BLaER1 (cell line): ENCODE results near the gene TEK.

Experiments used
- H3K27ac ChIP-seq: shearing (Covaris generic); formaldehyde crosslinking; 2 replicates; pipeline ENCODE4 v1.8.1; 2022
- H3K27me3 ChIP-seq: shearing (Covaris generic); formaldehyde crosslinking; 2 replicates; pipeline ENCODE4 v1.8.1; 2022
- H3K36me3 ChIP-seq: shearing (Covaris generic); formaldehyde crosslinking; 2 replicates; pipeline ENCODE4 v1.8.1; 2022
- H3K4me1 ChIP-seq: shearing (Covaris generic); formaldehyde crosslinking; 2 replicates; pipeline ENCODE4 v1.8.1; 2022
- H3K4me2 ChIP-seq: shearing (Covaris generic); formaldehyde crosslinking; 2 replicates; pipeline ENCODE4 v1.8.1; 2022
- H3K4me3 ChIP-seq: shearing (Covaris generic); formaldehyde crosslinking; 2 replicates; pipeline ENCODE4 v1.8.1; 2022
- H3K9ac ChIP-seq: shearing (Covaris generic); formaldehyde crosslinking; 2 replicates; pipeline ENCODE4 v1.8.1; 2022
- H3K9me3 ChIP-seq: shearing (Covaris generic); formaldehyde crosslinking; 2 replicates; pipeline ENCODE4 v1.8.1; 2022
- H4K20me1 ChIP-seq: shearing (Covaris generic); formaldehyde crosslinking; 2 replicates; pipeline ENCODE4 v1.8.1; 2022
- Cebpa-rat ChIP-seq: shearing (Covaris generic); IDR thresholded peaks from 2 replicates; pipeline ENCODE4 v1.8.1; 2022

TEK gene

GRCh38 chr9:27192291-27192960, 83.4 kb downstream of the TEK start:
- Histone ChIP-seq H3K9me3 (no peaks in the 10 kb centered on the region), H3K4me3 (no peak overlapping the region), H4K20me1 (no peaks in the 10 kb centered on the region), H3K36me3 (no peaks in the 10 kb centered on the region), H3K4me1 (no peaks in the 10 kb centered on the region), H3K27me3 (no peaks in the 10 kb centered on the region), H3K27ac (no peak overlapping the region), H3K9ac (no peak overlapping the region), H3K4me2 (no peak overlapping the region)
- TF ChIP-seq Cebpa-rat: no peak

- no peak for TF ChIP-seq Cebpa-rat
- H3K9ac ChIP-seq: no peak overlapping the region
- H3K4me2 ChIP-seq: no peak overlapping the region
- H3K27ac ChIP-seq: no peak overlapping the region
- no peak overlapping the region for H3K4me3 ChIP-seq
- H3K9me3 ChIP-seq: no peaks in the 10 kb centered on the region
- H3K36me3 ChIP-seq: no peaks in the 10 kb centered on the region
- H3K27me3 ChIP-seq: no peaks in the 10 kb centered on the region
- no peaks in the 10 kb centered on the region for H3K4me1 ChIP-seq
- H4K20me1 ChIP-seq: no peaks in the 10 kb centered on the region
Observed at GRCh38 chr9:27193886-27194285, 84.9 kb downstream of the TEK start.

GRCh38 chr9:27194401-27195091, 85.5 kb downstream of the TEK start:
- Histone ChIP-seq H3K4me3 (no peak overlapping the region), H3K4me1 (no peaks in the 10 kb centered on the region), H3K9me3 (no peaks in the 10 kb centered on the region), H3K27ac (no peak overlapping the region), H3K9ac (no peak overlapping the region), H3K27me3 (no peaks in the 10 kb centered on the region), H4K20me1 (no peaks in the 10 kb centered on the region), H3K4me2 (no peak overlapping the region), H3K36me3 (no peaks in the 10 kb centered on the region)
- no peak for TF ChIP-seq Cebpa-rat

- no peaks in the 10 kb centered on the region for H3K4me1 ChIP-seq
- no peaks in the 10 kb centered on the region for H3K36me3 ChIP-seq
- no peak overlapping the region for H3K9ac ChIP-seq
- no peaks in the 10 kb centered on the region for H3K9me3 ChIP-seq
- H3K4me2 ChIP-seq: no peak overlapping the region
- no peaks in the 10 kb centered on the region for H3K27me3 ChIP-seq
- H3K4me3 ChIP-seq: no peak overlapping the region
- no peaks in the 10 kb centered on the region for H4K20me1 ChIP-seq
- no peak overlapping the region for H3K27ac ChIP-seq
- no peak for TF ChIP-seq Cebpa-rat
Observed at GRCh38 chr9:27195191-27195590, 86.2 kb downstream of the TEK start.

- no peak for TF ChIP-seq Cebpa-rat
- H3K27ac ChIP-seq: no peak overlapping the region
- no peaks in the 10 kb centered on the region for H3K4me1 ChIP-seq
- no peaks in the 10 kb centered on the region for H4K20me1 ChIP-seq
- no peaks in the 10 kb centered on the region for H3K36me3 ChIP-seq
- H3K4me3 ChIP-seq: no peak overlapping the region
- no peaks in the 10 kb centered on the region for H3K27me3 ChIP-seq
- H3K9ac ChIP-seq: no peak overlapping the region
- H3K9me3 ChIP-seq: no peaks in the 10 kb centered on the region
- no peak overlapping the region for H3K4me2 ChIP-seq
Observed at GRCh38 chr9:27196383-27196782, 87.4 kb downstream of the TEK start.

GRCh38 chr9:27198190-27198589, 89.2 kb downstream of the TEK start:
- H3K27me3 ChIP-seq: no peaks in the 10 kb centered on the region
- no peaks in the 10 kb centered on the region for H3K9me3 ChIP-seq
- no peak overlapping the region for H3K27ac ChIP-seq
- TF ChIP-seq Cebpa-rat: no peak
- no peaks in the 10 kb centered on the region for H3K36me3 ChIP-seq
- no peak overlapping the region for H3K4me3 ChIP-seq
- H4K20me1 ChIP-seq: no peaks in the 10 kb centered on the region
- H3K4me2 ChIP-seq: no peak overlapping the region
- H3K9ac ChIP-seq: no peak overlapping the region
- H3K4me1 ChIP-seq: no peaks in the 10 kb centered on the region

GRCh38 chr9:27202056-27202455, 93.0 kb downstream of the TEK start:
- no peaks in the 10 kb centered on the region for H3K36me3 ChIP-seq
- H3K9me3 ChIP-seq: no peaks in the 10 kb centered on the region
- H3K4me3 ChIP-seq: no peak overlapping the region
- H4K20me1 ChIP-seq: no peaks in the 10 kb centered on the region
- no peak overlapping the region for H3K27ac ChIP-seq
- H3K27me3 ChIP-seq: no peaks in the 10 kb centered on the region
- no peak for TF ChIP-seq Cebpa-rat
- no peak overlapping the region for H3K4me2 ChIP-seq
- H3K4me1 ChIP-seq: no peaks in the 10 kb centered on the region
- H3K9ac ChIP-seq: no peak overlapping the region

- Histone ChIP-seq H3K4me1 (no peaks in the 10 kb centered on the region), H3K9ac (no peak overlapping the region), H3K27me3 (no peaks in the 10 kb centered on the region), H3K4me3 (no peak overlapping the region), H3K4me2 (no peak overlapping the region), H3K27ac (no peak overlapping the region), H3K36me3 (no peaks in the 10 kb centered on the region), H3K9me3 (no peaks in the 10 kb centered on the region), H4K20me1 (no peaks in the 10 kb centered on the region)
- TF ChIP-seq Cebpa-rat: no peak
Observed at GRCh38 chr9:27203783-27204182, 94.8 kb downstream of the TEK start.

- no peaks in the 10 kb centered on the region for H3K27me3 ChIP-seq
- H3K27ac ChIP-seq: no peak overlapping the region
- no peaks in the 10 kb centered on the region for H3K9me3 ChIP-seq
- TF ChIP-seq Cebpa-rat: no peak
- H3K36me3 ChIP-seq: no peaks in the 10 kb centered on the region
- no peak overlapping the region for H3K4me3 ChIP-seq
- H3K4me2 ChIP-seq: no peak overlapping the region
- no peak overlapping the region for H3K9ac ChIP-seq
- no peaks in the 10 kb centered on the region for H3K4me1 ChIP-seq
- H4K20me1 ChIP-seq: no peaks in the 10 kb centered on the region
Observed at GRCh38 chr9:27204578-27204977, 95.6 kb downstream of the TEK start.

- Histone ChIP-seq H3K4me3 (no peak overlapping the region), H3K4me1 (no peaks in the 10 kb centered on the region), H3K9me3 (no peaks in the 10 kb centered on the region), H3K9ac (no peak overlapping the region), H3K27me3 (no peaks in the 10 kb centered on the region), H3K4me2 (no peak overlapping the region), H3K36me3 (no peaks in the 10 kb centered on the region), H3K27ac (no peak overlapping the region), H4K20me1 (no peaks in the 10 kb centered on the region)
- TF ChIP-seq Cebpa-rat: no peak
Observed at GRCh38 chr9:27205198-27205597, 96.2 kb downstream of the TEK start.
